AG04450 (cell line): ENCODE data around the gene ANGPTL2. TPM values are rescaled to one million over a fixed set of nuclear protein-coding genes. Genes with fewer than 3 reads are reported as not detected.

Experiments
- CTCF ChIA-PET: fragments of 300-600, 350-600 bp; formaldehyde crosslinking; extraction: SDS; loops from one replicate; lab custom pipeline; 2022; ENCODE audit warnings: antibody characterized with exemption, inconsistent platforms; lab: Charles Lee
- POLR2A ChIA-PET: fragments of 350-600 bp; formaldehyde crosslinking; extraction: SDS; loops from one replicate; lab custom pipeline; 2021; ENCODE audit warnings: antibody characterized with exemption, inconsistent platforms; lab: Yijun Ruan, JAX
- DNase-seq: peaks from one replicate; pipeline ENCODE4 v3.0.0-alpha.2; 2011; ENCODE audit warnings: low read depth, low spot score
- H3K27ac ChIP-seq: one replicate; pipeline ENCODE4 v1.5.1; 2012; ENCODE audit warnings: low read depth, low read length, control low read depth
- H3K27me3 ChIP-seq: one replicate; pipeline ENCODE4 v1.6.0; 2012; ENCODE audit warnings: low read length; ENCODE audit not compliant: control insufficient read depth, insufficient read depth
- H3K4me3 ChIP-seq: 2 replicates; pipeline ENCODE4 v1.5.1; 2011; ENCODE audit warnings: mild to moderate bottlenecking, low read depth, low read length, control low read depth
- H3K9me3 ChIP-seq: 2 replicates; pipeline ENCODE4 v1.5.1; 2012; ENCODE audit warnings: low read length; ENCODE audit not compliant: control insufficient read depth, insufficient read depth
- polyA plus RNA-seq: library from polyadenylated mRNA; depleted of rRNA; stranded (reverse); fragments of >200 nt; gene quantifications from 2 replicates; pipeline ENCODE4 v1.2.3, GENCODE V29; 2011
- TF ChIP-seq, protein P1 (sequence below): IDR thresholded peaks from 2 replicates; pipeline ENCODE4 v1.5.1; 2011; ENCODE audit warnings: low read depth, low read length, control low read depth, inconsistent platforms

ANGPTL2 gene
- polyA plus RNA-seq, 1 experiment = 108 TPM

GRCh38 chr9:127091526-127091925 lies 30.9 kb downstream of the ANGPTL2 start:
- TF ChIP-seq, protein P1, sequence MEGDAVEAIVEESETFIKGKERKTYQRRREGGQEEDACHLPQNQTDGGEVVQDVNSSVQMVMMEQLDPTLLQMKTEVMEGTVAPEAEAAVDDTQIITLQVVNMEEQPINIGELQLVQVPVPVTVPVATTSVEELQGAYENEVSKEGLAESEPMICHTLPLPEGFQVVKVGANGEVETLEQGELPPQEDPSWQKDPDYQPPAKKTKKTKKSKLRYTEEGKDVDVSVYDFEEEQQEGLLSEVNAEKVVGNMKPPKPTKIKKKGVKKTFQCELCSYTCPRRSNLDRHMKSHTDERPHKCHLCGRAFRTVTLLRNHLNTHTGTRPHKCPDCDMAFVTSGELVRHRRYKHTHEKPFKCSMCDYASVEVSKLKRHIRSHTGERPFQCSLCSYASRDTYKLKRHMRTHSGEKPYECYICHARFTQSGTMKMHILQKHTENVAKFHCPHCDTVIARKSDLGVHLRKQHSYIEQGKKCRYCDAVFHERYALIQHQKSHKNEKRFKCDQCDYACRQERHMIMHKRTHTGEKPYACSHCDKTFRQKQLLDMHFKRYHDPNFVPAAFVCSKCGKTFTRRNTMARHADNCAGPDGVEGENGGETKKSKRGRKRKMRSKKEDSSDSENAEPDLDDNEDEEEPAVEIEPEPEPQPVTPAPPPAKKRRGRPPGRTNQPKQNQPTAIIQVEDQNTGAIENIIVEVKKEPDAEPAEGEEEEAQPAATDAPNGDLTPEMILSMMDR = no peak
- no peak overlapping the region for H3K27ac ChIP-seq
- H3K9me3 ChIP-seq = no peaks in the 10 kb centered on the region
- H3K27me3 ChIP-seq = no peaks in the 10 kb centered on the region
- DNase-seq = no peak
- ChIA-PET CTCF (no interaction called here), POLR2A (no interaction called here)
- no peak overlapping the region for H3K4me3 ChIP-seq

GRCh38 chr9:127090341-127090985 lies 32.0 kb downstream of the ANGPTL2 start:
- no peaks in the 10 kb centered on the region for H3K27me3 ChIP-seq
- TF ChIP-seq, protein P1 = no peak
- no peak overlapping the region for H3K4me3 ChIP-seq
- H3K9me3 ChIP-seq = no peaks in the 10 kb centered on the region
- POLR2A ChIA-PET = no interaction called here
- CTCF ChIA-PET = no interaction called here
- DNase-seq = no peak
- no peak overlapping the region for H3K27ac ChIP-seq

DNA sequence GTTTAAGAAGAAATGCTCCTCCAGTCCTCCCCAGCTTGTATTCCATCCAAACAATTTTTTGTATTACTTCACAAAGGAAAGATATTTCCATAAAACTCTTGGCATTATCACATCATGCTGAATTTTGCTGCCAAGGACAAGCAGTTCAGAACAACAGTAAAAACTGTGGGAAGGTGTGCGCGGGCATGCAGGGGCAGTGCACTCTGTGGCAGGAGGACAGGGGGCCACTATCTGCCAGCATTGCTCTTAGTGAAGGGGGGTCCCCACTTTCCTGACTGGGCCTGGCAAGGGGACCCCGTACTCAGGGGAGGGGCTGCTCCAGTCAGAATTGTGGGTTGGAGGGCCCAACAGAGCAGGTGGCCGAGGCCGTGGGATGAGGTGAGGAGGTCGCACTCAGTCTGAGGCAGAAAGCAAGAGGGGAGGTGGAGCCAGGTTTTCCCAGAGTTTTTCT lies 32.8 kb downstream of the ANGPTL2 start:
- POLR2A ChIA-PET = no interaction called here
- no peak overlapping the region for H3K4me3 ChIP-seq
- no peaks in the 10 kb centered on the region for H3K9me3 ChIP-seq
- no peak for DNase-seq
- H3K27me3 ChIP-seq = no peaks in the 10 kb centered on the region
- TF ChIP-seq, protein P1 = no peak
- CTCF ChIA-PET = no interaction called here
- no peak overlapping the region for H3K27ac ChIP-seq

DNA sequence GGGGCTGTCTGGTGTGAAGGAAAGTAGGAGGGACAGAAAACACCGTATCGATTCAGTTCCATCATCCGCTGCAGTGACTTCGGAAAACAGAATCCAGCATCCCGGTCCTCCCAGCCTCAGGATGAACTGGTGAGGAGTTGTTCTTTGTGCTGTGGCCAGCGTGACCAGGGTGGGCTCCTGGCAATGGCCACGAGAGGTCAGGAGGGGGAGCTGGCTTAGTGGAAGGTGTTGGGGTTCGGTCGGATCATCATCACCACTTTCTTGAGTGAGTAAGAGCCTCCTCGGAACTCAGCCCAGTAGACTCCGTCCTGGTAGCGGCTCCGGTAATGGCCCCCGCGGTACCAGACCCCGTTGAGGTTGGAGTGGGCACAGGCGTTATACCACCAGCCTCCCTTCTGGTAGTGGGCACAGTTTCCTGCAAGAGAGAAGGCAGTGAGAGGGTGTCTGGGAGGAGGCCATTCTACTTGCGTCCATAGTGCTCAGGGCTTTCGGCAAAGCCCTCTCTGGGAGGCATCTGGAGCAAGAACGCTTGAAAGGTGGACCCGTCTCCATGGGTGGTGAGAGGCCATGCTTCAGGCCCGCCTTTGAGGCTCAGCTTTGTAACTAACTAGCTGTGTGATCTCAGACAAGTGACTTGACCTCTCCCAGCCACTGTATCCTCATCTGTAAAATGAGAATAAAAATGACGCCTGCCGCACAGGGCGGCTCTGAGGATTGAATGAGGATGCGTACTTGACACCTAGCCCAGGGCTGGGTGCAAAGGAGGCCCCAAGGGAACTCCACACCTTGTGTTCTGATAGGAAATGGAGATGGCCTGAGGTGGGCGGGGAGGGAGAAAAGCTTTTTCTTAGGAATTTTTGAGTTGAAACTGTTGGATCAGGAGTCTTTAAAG lies 33.5 kb downstream of the ANGPTL2 start:
- Histone ChIP-seq H3K27me3 (no peaks in the 10 kb centered on the region), H3K27ac (no peak overlapping the region), H3K9me3 (no peaks in the 10 kb centered on the region), H3K4me3 (no peak overlapping the region)
- no peak for DNase-seq
- ChIA-PET CTCF (no interaction called here), POLR2A (no interaction called here)
- TF ChIP-seq, protein P1 = no peak

DNA sequence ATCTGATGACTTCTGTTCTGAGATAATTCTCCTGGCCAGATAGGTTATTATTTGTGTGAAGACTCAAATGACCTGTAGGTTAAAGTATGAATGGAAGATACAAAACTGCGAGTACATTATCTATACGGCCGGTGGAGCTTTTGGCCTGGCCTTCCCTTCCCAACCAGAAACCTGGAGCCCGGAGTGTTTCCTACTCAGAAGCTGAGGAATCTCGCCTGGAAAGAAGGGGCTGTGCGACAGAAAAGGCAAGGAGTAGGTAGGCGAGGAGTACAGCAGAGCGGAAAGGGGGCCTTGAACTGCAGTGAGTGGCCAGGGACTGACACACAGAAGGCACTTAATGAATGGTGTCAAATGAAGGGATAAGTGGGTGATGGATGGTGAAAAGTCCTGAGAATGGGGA lies 34.6 kb downstream of the ANGPTL2 start:
- ChIA-PET CTCF (no interaction called here), POLR2A (no interaction called here)
- DNase-seq = no peak
- Histone ChIP-seq H3K27ac (no peak overlapping the region), H3K4me3 (no peak overlapping the region), H3K27me3 (no peaks in the 10 kb centered on the region), H3K9me3 (no peaks in the 10 kb centered on the region)
- TF ChIP-seq, protein P1 = no peak
